ENCODE data around the gene FRMD6. TPM values are rescaled to one million over a fixed set of nuclear protein-coding genes. Genes with fewer than 3 reads are reported as not detected.

FRMD6 gene
- 10 to 100 TPM; 17.7 to 20.5 (median 19.6) TPM for polyA plus RNA-seq (ENCODE audit: insufficient read length in 3 of 3)

- DNase-seq (ENCODE audit: low read depth in 3 of 3, low spot score in 2 of 3): peak; percentile 79 to 82 (median 79)
Measured at GRCh38 chr14:51651388-51652167, at the start of gene FRMD6. Gene FRMD6, plus strand, starts transcription at chr14:51651910. Its CDS starts 37,927 bp downstream, at chr14:51689837.

GRCh38 chr14:51602310-51602709 lies 49.4 kb upstream of the FRMD6 start:
- no peak for DNase-seq (ENCODE audit: low read depth in 3 of 3, low spot score in 2 of 3)

- no peak for DNase-seq (ENCODE audit: low read depth in 3 of 3, low spot score in 2 of 3)
Measured at GRCh38 chr14:51603495-51603894, 48.2 kb upstream of the FRMD6 start.

- DNase-seq (ENCODE audit: low read depth in 3 of 3, low spot score in 2 of 3): no peak
Measured at GRCh38 chr14:51604073-51604472, 47.6 kb upstream of the FRMD6 start.

DNA sequence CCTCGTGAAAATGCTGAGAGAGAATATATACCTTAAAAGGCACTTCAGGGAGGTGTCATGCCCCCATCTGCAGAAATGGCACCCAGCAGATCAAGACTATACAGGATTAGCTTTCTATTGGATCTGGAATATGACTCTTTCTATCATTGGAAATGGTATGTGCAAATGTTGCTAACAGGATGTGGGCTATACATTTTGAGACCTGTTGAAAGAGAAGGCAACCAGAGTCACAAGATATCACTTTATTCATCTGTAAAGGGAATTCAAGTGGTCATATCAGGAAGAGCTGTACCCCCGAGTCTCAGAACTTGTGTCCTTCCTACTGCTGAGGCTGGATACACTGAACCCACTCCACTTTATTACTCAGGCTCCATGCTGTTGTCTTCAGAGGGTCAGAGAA lies 46.1 kb upstream of the FRMD6 start:
- DNase-seq (ENCODE audit: low read depth in 3 of 3, low spot score in 2 of 3): no peak

- no peak for DNase-seq (ENCODE audit: low read depth in 3 of 3, low spot score in 2 of 3)
Measured at GRCh38 chr14:51607711-51608110, 44.0 kb upstream of the FRMD6 start.

DNA sequence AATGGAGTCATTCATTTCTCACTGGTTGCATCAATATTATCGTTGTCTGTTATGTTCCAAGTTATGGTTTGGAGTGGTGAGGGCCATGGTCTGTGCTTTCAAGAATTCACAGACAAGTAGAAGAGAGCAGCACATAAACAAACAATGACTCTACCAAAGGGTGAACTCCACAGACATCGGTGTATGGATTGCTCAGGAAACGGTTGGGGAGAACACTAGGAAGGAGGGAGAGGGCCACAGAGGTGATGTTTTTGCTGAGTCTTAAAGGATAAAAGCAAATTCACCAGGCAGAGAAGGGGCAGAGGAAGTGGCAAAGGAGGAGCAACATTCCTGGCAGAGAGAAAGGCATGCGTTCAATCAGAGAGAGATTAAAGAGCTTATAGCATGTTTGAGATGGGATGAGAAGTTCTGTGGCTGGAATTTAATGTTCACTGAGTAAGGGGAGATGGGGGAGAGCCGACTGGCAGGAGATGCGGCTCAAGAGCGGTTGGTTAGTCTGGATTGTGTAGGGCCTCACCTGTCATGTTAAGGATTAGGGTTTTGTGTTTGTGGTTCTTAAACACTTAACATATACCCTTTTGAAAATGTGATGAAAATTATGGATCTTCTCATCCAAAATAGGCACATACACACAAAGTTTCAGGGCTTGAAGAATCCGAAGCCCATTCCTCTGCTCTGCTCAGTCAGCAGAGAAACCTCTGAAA lies 42.3 kb upstream of the FRMD6 start:
- no peak for DNase-seq (ENCODE audit: low read depth in 3 of 3, low spot score in 2 of 3)

- no peak for DNase-seq (ENCODE audit: low read depth in 3 of 3, low spot score in 2 of 3)
Measured at GRCh38 chr14:51609955-51610283, 41.8 kb upstream of the FRMD6 start.

- no peak for DNase-seq (ENCODE audit: low read depth in 3 of 3, low spot score in 2 of 3)
Measured at GRCh38 chr14:51610771-51611170, 40.9 kb upstream of the FRMD6 start.

GRCh38 chr14:51612449-51612848 lies 39.3 kb upstream of the FRMD6 start:
- DNase-seq (ENCODE audit: low read depth in 3 of 3, low spot score in 2 of 3): no peak

GRCh38 chr14:51613416-51613815 lies 38.3 kb upstream of the FRMD6 start:
- DNase-seq (ENCODE audit: low read depth in 3 of 3, low spot score in 2 of 3): no peak

DNA sequence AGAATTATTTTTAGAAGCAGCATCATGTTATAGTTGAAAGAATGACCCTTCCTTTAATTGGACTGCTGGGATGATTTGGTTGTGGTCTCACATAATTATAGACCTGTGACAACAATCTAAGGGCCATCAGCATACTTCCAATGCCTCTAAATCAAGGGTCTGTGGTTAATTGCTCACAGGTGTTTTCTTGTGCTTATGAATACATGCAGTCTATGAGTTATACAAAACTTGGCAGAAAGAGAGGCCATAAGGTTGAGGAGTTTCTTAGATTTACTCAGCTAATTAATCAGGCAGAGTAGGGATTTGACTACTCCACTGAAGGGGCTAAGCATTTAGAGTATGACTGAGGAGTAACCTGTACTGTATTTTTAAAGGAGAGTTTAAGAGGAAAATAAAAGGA lies 37.0 kb upstream of the FRMD6 start:
- DNase-seq (ENCODE audit: low read depth in 3 of 3, low spot score in 2 of 3): no peak

DNA sequence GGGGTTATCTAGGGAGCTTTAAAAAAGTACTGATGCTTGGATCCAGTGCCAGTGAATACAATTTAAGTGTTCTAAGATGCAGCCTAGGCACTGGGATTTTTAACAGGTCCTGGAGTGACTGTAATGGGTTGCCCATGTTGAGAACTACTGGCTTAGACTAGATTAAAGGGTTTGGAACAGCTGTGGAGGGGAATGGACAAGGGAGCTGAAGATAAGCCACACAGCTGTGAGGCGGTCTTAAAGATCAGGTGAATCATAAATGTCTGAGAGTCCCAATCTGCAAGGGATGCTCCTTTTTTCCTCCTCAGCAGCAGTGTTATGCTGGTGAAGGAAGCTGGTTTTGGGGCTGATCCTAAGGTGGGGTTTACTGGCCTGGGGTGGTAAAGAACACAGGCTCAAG lies 35.5 kb upstream of the FRMD6 start:
- no peak for DNase-seq (ENCODE audit: low read depth in 3 of 3, low spot score in 2 of 3)

GRCh38 chr14:51616724-51617409 lies 34.8 kb upstream of the FRMD6 start:
- no peak for DNase-seq (ENCODE audit: low read depth in 3 of 3, low spot score in 2 of 3)

DNA sequence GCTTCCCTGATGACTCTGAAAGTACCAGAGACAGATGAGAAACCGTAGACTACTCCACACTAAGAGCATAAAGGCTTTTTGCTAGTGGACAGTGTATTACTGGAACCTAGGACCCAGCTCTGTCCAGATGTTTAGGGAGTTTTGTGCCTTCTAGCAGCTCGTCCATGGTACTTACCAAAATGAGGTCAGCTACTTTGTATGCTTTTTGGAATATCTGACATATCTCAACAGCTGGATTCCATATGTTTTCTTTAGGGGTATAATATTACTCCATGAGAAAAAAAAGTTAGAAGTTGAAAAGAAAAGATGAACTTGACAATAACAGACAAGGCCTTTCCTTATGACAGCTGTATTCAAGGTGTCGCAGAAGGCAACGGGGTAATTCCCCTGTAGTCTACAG lies 32.1 kb upstream of the FRMD6 start:
- DNase-seq (ENCODE audit: low read depth in 3 of 3, low spot score in 2 of 3): no peak

- DNase-seq (ENCODE audit: low read depth in 3 of 3, low spot score in 2 of 3): no peak
Measured at GRCh38 chr14:51620056-51620455, 31.7 kb upstream of the FRMD6 start.

DNA sequence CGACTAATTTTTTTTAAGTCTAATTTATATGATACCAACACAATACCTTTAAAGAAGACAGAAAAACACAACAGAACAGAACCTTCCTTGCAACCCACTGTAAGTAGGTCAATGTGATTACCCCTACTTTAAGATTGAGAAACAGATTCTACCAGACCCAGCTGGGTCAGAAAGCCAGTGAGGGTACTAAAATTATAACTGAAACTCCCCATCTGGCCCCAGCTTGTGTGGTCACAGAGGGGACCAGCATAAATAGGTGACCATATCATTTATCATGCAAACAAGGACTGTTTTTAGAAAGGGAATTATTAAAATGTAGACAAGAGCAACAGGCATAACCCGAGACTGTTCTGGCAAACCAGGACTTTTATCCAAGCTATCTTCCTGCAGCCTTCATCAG lies 30.1 kb upstream of the FRMD6 start:
- no peak for DNase-seq (ENCODE audit: low read depth in 3 of 3, low spot score in 2 of 3)

DNA sequence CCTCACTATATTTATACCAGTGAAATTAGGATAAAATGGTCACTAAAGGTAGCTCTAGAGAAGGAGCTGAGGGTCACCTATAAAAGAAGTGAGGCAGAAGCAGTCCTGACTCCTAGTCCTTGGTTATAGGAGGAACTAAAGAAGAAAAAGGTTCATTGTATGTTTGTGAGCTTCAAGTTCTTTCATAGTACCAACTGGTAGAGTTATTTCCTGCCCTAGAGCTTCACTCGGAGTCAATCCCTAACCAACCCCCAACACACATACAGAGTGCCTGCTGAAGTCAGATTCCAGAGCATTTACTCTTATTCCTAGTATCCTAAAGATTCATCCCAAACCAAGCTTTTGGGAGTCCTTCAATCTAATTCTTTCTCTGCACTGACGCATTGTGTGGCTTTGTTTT lies 29.3 kb upstream of the FRMD6 start:
- no peak for DNase-seq (ENCODE audit: low read depth in 3 of 3, low spot score in 2 of 3)

DNA sequence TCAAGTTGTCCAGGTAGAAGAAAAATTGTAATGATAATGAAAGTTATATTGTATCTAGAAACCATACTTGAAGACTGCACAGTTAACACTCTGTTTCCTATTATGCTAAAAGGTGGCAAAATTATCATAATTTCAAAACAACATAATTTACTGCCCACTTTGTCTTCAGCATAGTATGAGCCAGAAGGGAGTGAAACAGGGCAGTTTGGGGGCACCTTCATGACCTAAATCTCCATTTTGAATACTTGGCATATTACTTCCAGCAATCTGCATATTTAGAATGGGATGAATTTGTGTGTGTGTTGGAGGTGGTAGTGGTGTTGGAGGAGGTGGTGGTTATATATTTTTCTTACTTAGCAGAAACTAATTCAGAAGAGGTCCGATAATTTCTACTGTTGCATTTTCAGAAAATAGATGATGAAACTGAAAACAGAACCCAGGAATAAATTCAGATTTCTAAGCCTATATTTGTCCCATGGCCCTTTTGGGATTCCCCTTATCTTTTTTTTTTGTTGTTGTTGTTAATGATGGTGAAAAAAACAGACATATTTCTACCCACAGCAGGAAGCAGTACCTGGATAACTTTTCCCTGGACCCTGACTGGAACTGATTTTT lies 26.6 kb upstream of the FRMD6 start:
- DNase-seq (ENCODE audit: low read depth in 3 of 3, low spot score in 2 of 3): no peak

DNA sequence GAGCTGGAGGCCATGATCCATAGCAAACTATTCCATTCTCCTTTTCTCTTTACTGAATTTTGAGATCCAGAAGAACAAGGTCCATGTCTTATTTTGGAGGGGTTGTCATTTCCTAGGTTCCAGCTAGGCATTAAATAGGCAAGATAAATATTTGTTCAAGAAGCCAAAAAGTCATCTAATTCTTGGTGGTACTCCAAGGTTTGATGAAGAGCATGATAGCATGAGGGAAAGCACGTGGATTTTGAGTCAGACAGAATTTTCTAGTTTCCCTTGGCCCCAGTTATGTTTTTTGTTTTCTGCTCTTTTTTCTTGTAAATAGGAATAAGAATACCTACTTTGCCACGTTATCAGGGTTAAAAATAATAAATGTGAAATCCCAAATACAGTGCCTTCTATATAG lies 25.5 kb upstream of the FRMD6 start:
- DNase-seq (ENCODE audit: low read depth in 3 of 3, low spot score in 2 of 3): no peak

GRCh38 chr14:51626788-51627187 lies 24.9 kb upstream of the FRMD6 start:
- no peak for DNase-seq (ENCODE audit: low read depth in 3 of 3, low spot score in 2 of 3)
